T47D (cell line): ENCODE data around the gene DNAAF5.
A peak's percentile ranks its signal among the peaks of the same experiment; 100 is the strongest.
"Not testable (repeated sequence)": the region's sequence is repeated elsewhere in the genome, so short reads cannot be mapped to it uniquely, and the experiment has no call there.

ENCODE experiments used
- DNase-seq, 2 experiments: peaks; one replicate each; pipeline versions ENCODE4 v3.0.0 to v3.0.0-alpha.2; 2011 to 2012; ENCODE audit warnings: low read depth in 1 of 2, low spot score in 1 of 2
- JUND ChIP-seq: IDR thresholded peaks from 2 replicates; pipeline ENCODE4 v1.6.1; 2012; ENCODE audit warnings: low read depth
- in situ Hi-C: cut with HindIII; loops from 2 replicates; pipeline ENCODE4 v1.10.0; 2016; ENCODE audit warnings: low sequenced_read_pairs, low pct_unique_long_range_greater_than_20kb

DNAAF5 gene

DNA sequence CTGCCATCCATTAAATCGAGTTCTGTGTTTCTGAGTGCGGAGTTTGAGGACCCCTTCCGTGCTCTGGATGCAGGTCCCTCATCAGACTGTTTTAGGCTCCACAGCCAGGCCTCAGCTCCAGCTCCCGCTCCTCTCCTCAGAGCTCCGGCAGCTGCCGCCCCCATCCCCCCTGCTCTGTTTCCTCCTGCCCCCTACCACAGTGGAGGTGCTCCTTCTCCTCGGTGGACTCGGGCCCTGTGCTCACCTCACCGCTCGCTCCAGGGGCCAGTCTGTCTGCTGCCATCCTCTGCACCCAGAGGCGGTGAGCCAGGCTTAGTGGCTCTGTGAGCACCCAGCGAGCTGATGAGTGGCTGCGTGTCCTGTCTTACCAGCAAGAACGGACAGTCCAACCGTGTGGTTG lies 21.9 kb downstream of the DNAAF5 start:
- in situ Hi-C loops, result no loop called here
- no peak for TF ChIP-seq JUND

DNA sequence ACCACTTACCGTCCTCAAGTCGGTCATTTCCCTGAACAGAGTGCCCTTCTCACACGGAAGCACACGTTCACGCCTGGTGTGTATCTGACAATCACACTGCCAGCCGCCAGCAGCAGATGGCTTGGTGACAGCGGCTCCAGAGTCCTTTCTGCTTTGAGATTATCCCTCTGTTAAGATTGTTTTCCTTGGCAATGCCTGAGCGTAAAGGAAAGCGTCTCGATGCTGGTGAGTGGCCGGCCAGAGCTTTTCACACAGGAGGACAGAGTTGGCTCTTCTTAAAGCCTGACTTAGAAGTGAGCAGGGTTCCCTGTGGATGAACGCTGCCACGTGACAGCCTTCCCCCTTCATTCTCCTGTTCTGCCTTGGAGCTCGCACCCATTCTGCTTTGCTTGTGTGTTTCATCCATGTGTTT lies 22.6 kb downstream of the DNAAF5 start:
- in situ Hi-C loops, result no loop called here
- DNase-seq, result peak; percentile 24 to 49
- TF ChIP-seq JUND, result no peak

More for the DNA sequence above, 21.9 kb downstream of the DNAAF5 start:
- DNase-seq, result no peak

DNA sequence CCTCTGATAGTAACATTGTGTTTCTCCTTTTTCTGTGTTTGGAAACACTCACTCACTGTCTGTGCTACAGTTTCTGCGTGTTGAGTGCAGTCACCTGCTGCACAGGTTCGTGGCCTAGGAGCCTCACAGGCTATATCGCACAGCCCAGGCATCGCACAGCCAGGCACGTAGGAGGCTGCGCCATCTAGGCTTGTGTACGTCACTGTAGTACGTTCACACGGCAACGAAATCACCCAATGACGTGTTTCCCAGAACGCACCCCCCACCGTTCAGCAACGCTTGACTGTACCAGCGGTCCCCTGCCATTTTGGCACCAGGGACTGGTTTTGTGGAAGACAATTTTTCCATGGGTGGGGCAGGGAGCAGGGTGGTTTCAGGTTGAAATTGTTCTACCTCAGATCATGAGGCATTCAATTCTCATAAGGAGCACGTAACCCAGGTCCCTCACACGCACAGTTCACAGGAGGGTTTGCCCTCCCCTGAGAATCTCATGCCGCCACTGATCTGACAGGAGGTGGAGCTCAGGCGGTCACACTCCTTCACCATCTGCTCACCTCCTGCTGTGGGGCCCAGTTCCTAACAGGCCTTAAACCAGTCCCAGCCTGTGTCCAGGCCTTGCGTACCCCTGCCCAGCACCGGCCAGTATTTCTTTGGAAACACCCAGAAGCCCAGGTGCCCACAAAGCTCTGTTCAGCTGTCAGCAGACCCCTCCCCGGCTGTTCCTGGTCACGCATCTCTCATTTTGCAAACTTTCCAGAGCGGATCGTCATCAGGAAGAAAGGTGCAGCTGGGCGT lies 23.8 kb downstream of the DNAAF5 start:
- in situ Hi-C loops, result no loop called here
- TF ChIP-seq JUND, result no peak
- DNase-seq, result no peak

DNA sequence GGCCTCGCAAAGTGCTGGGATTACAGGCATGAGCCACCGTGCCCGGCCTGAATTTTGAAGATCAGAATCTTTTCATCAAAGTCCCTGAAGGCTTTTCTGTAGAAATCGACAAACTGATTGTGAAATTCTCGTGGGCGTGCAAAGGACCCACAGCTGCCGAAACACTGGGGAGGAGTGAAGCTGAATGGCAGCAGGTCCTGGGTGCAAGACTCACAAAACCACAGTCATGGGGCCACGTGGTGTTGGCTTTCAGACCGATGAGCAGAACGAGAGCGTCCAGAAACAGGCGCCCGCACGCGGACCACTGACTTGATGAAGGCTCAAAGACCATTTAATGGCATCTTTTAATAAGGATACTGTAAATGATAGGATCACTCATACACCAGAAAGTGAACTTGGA lies 25.3 kb downstream of the DNAAF5 start:
- no peak for DNase-seq
- no peak for TF ChIP-seq JUND
- in situ Hi-C loops, result no loop called here

DNA sequence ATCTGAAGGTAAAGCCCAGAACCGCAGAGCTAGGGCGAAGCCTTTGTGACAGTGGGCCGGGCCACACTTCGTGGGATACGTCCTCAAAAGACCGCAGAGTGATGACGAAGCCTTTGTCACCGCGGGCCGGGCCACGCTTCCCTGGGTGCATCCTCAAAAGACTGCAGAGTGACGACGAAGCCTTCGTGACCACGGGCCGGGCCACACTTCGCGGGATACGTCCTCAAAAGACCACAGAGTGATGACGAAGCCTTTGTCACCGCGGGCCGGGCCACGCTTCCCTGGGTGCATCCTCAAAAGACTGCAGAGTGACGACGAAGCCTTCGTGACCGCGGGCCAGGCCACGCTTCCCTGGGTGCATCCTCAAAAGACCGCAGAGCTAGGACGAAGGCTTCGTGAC lies 25.8 kb downstream of the DNAAF5 start:
- in situ Hi-C loops, DNase-seq: not testable (repeated sequence)

DNA sequence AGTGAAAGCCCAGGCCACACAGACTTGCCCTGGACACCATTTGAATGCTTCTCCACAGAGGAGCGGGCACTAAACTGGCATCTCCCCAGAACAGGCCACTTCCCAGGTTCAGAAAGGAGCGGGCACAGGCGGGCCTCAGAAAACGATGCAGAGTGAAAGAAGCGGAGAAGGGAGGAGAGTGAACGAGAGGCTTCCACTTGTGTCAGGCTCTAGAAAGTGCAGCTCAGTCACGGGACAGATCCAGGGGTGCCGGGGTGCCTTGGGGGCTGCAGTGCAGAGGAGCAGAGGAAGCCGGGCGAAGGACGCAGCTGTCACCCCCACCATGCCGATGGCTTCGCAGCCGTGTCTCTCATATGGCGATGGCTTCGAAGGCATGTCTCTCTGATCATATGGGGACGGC lies 26.7 kb downstream of the DNAAF5 start:
- DNase-seq, result no peak
- in situ Hi-C loops, result no loop called here
- no peak for TF ChIP-seq JUND

DNA sequence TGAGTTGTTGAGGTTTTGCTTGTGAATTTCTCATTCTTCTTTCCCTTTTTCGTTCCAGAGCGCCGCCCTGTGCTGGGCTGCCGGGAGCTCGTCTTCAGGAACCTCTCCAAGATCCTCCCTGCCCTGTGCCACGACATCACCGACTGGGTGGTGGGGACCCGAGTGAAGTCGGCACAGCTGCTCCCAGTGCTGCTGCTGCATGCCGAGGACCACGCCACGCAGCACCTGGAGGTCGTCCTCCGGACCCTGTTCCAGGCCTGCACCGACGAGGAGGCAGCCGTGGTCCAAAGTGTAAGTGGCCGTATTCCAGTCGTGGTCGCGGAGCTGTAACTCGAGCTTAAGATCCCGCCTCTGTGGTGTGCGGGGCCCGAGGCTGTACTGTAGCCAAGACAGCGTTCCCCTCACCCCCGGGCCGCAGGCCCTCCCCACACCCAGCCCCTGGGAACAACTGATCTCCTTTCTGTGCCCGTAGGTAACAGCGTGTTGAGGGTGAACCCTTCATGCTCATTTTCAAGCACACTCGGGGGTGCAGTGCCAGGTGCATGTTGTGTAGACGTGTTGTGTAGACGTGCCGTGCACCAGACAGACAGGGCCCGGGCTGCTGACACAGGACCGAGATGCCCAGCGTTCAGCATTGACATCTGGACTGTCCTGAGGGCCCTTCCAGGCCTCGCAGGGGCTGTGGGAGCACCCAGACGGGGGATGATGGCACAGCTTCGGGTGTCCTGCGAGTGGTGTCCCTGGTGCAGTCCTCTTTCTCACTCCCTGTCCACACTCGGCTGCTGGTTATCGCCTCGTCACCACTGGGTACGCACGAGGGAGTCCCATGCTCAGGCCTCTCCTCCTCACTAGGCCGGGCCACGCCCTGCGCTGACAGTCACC lies 28.3 kb downstream of the DNAAF5 start:
- no peak for TF ChIP-seq JUND
- DNase-seq, result no peak
- in situ Hi-C loops, result no loop called here

DNA sequence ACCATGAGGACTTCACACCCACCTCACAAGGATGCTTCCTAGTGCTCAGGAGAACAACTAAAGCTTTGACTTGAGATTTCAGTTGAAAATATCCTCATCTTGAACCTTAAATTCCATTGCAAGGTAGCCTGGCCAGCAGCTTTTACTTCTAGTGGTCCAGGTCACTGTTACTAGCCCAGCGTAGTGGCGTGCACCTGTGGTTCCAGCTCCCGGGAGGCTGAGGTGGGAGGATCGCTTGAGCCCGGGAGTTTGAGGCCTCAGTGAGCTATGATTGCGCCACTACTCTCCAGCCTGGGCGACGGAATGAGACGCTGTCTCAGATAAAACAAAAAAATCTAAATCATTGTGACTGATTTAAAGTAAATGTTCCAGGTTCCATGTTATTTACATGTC lies 28.9 kb downstream of the DNAAF5 start:
- in situ Hi-C loops, result no loop called here
- TF ChIP-seq JUND, result no peak
- no peak for DNase-seq

DNA sequence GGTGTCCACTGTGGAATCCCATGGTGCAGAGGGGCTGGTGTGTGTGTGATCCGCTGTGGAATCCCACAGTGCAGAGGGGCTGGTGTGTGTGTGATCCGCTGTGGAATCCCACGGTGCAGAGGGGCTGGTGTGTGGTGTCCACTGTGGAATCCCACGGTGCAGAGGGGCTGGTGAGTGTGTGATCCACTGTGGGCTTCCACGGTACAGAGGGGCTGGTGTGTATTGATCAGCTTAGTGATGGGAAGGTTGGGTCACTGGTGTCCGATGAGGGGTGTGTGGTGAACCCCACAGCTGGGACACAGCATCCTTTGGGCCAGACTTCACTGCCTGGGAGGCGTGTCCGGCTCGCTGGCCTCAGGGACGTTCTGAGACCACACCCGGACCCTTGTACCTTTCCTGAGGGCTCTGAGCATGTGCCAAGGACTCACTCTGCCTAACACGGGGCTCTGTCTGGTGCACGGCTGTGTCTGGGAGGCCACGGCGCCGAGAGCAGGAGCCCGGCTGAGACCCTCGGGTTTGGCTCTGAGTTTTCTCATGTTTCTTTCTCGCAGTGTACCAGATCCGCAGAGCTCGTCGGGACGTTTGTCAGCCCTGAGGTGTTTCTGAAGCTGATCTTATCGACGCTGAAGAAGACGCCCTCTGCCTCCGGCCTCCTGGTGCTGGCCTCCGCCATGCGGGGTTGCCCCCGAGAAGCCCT lies 29.9 kb downstream of the DNAAF5 start:
- no peak for TF ChIP-seq JUND
- in situ Hi-C loops, result no loop called here
- no peak for DNase-seq

DNA sequence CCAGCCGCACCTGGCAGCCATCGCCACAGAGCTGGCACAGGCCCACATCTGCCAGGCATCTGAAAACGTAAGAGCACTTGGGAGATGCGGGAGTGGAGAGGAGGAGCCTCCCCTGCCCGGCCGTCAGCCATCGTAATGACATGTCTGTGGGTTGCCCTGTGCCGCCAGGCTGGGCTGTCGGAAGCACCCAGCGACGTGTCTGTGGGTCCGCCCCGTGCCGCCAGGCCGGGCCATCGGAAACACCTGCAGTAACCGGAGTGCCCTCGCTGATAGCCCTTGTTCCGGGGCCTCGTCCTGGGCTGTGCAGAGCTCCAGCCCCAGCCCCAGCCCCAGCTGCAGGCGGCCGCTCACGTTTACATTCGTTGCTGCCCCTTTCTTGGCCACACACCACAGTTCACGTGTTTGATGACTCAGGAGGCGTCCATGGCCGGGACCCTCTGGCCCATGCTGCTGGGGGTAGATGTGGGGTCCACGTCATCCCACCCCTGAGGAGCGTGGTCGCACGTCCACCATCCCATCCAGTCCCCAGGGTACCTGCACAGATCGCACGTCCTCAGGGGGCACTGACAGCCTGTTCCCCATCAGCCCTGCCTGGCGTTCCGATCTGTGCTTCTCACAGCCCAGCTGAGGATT lies 30.5 kb downstream of the DNAAF5 start:
- in situ Hi-C loops, result no loop called here
- TF ChIP-seq JUND, result no peak

DNA sequence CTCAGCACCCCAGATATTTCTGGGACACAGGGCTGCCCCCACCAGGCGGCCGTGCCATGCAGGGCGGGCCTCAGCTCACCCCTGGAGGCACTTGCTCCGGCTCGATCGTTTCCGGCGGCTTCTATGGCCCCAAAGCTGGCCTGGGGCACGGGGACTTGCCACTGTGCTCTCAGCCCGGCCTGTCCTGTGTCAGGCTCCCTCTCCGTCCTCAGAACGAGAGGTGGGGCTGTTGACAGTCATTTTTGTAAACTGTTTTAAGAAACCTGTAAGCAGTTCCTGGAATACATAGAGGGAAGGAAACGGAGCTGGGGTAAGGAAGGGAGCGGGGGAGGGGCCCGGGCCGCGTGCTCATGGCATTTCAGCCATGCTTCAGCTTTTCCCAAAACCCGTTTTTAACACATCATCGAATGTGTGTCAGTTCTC lies 31.3 kb downstream of the DNAAF5 start:
- in situ Hi-C loops, result no loop called here
- no peak for DNase-seq
- no peak for TF ChIP-seq JUND

More for the DNA sequence above, 30.5 kb downstream of the DNAAF5 start:
- DNase-seq, result no peak

DNA sequence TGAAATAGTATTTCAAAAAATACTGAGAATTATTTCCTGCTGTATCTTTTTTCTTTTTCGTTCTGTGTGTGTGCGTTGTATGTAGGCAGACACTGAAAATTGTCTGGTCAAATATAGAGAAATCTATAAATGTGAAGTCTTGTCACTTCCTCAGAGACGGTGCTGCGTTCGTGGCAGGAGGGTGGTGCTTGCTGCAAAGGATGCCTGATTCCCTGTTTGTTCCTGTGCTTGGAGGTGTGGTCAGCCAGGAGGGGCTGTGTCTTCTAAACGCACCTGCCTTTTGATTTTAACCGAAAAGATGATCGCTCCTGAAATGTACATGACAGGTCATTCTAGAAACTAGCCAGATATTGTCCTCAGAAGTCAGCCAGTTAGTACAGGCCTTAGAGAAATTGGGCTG lies 33.1 kb downstream of the DNAAF5 start:
- in situ Hi-C loops, result no loop called here
- no peak for TF ChIP-seq JUND
- DNase-seq, result no peak
